IMR-90 (cell line): ENCODE results near the gene MMP12. TPM values are rescaled to one million over a fixed set of nuclear protein-coding genes. Genes with fewer than 3 reads are reported as not detected.

Experiments used
- ATAC-seq: fragments of 200-7000 bp; cut with Tn5 transposase; 2 replicates; pipeline ENCODE4 v1.9.1; 2020; ENCODE audit warnings: low read depth, mild to moderate bottlenecking, moderate library complexity
- BruUV-seq: library from RNA; stranded (reverse); fragments of 400-500 nt; replicated peaks from 2 replicates; lab custom pipeline; 2021; lab: Mats Ljungman, UMichigan
- CTCF ChIA-PET: fragments of 300-600 bp; formaldehyde crosslinking; extraction: SDS; loops from one replicate; lab custom pipeline; 2021; ENCODE audit warnings: antibody characterized with exemption; lab: Yijun Ruan, JAX
- POLR2A ChIA-PET: fragments of 300-600 bp; sonication (Branson Sonifier 250); formaldehyde crosslinking; loops from one replicate; lab custom pipeline; 2022; ENCODE audit warnings: antibody characterized with exemption; ENCODE audit not compliant: unreplicated experiment; lab: Charles Lee
- DNase-seq: peaks from one replicate; pipeline ENCODE4 v3.0.0; 2013
- H2AFZ ChIP-seq: replicated peaks from 2 replicates; pipeline ENCODE3; 2013; ENCODE audit warnings: low read length, mild to moderate bottlenecking; ENCODE audit not compliant: poor library complexity
- H2AK5ac ChIP-seq: 2 replicates; pipeline ENCODE4 v1.6.1; 2013; ENCODE audit warnings: low read depth, low read length, inconsistent platforms
- H2AK9ac ChIP-seq: replicated peaks from 2 replicates; pipeline ENCODE3; 2013; ENCODE audit warnings: mild to moderate bottlenecking, low read depth, low read length, moderate library complexity; ENCODE audit not compliant: poor library complexity
- H2BK120ac ChIP-seq: 2 replicates; pipeline ENCODE4 v1.6.1; 2013; ENCODE audit warnings: low read depth, low read length, inconsistent platforms
- H2BK15ac ChIP-seq: 3 replicates; pipeline ENCODE4 v1.6.1; 2013; ENCODE audit warnings: low read depth, low read length, inconsistent platforms
- H2BK20ac ChIP-seq: 2 replicates; pipeline ENCODE4 v1.6.1; 2013; ENCODE audit warnings: low read depth, mild to moderate bottlenecking, inconsistent platforms, low read length, moderate library complexity
- H2BK5ac ChIP-seq: 2 replicates; pipeline ENCODE4 v1.6.1; 2013; ENCODE audit warnings: mild to moderate bottlenecking, low read depth, low read length, inconsistent platforms; ENCODE audit not compliant: poor library complexity, severe bottlenecking
- H3K14ac ChIP-seq: replicated peaks from 2 replicates; pipeline ENCODE4 v1.6.1; 2013; ENCODE audit warnings: low read depth, low read length, inconsistent platforms
- H3K18ac ChIP-seq: 2 replicates; pipeline ENCODE4 v1.6.1; 2013; ENCODE audit warnings: low read depth, low read length, control low read depth
- H3K23ac ChIP-seq: 2 replicates; pipeline ENCODE4 v1.6.1; 2013; ENCODE audit warnings: low read depth, low read length, inconsistent platforms
- H3K27ac ChIP-seq: 2 replicates; pipeline ENCODE4 v1.5.1; 2013; ENCODE audit warnings: mild to moderate bottlenecking, control low read depth, low read length; ENCODE audit not compliant: insufficient read depth
- H3K27me3 ChIP-seq: 2 replicates; pipeline ENCODE4 v1.6.1; 2013; ENCODE audit warnings: low read length; ENCODE audit not compliant: control insufficient read depth, insufficient read depth
- H3K36me3 ChIP-seq: 2 replicates; pipeline ENCODE4 v1.6.1; 2013; ENCODE audit warnings: low read length, mixed read lengths; ENCODE audit not compliant: control insufficient read depth, insufficient read depth
- H3K4ac ChIP-seq: 2 replicates; pipeline ENCODE4 v1.6.1; 2013; ENCODE audit warnings: low read depth, low read length, inconsistent platforms
- H3K4me1 ChIP-seq: 2 replicates; pipeline ENCODE4 v1.6.1; 2013; ENCODE audit warnings: low read length, mixed read lengths; ENCODE audit not compliant: control insufficient read depth, insufficient read depth
- H3K4me2 ChIP-seq: 2 replicates; pipeline ENCODE4 v1.6.1; 2013; ENCODE audit warnings: low read depth, mild to moderate bottlenecking, control low read depth, low read length, moderate library complexity
- H3K4me3 ChIP-seq: 2 replicates; pipeline ENCODE4 v1.5.1; 2013; ENCODE audit warnings: low read depth, mild to moderate bottlenecking, control low read depth, low read length, moderate library complexity; ENCODE audit not compliant: insufficient read depth
- H3K56ac ChIP-seq: 2 replicates; pipeline ENCODE4 v1.6.1; 2013; ENCODE audit warnings: low read length, inconsistent platforms; ENCODE audit not compliant: insufficient read depth; ENCODE audit errors: extremely low read depth
- H3K79me1 ChIP-seq, 2 experiments: 2 replicates each; pipeline ENCODE4 v1.6.1; 2013; ENCODE audit warnings: low read length in 2 of 2, inconsistent platforms in 1 of 2, low read depth in 1 of 2
- H3K9ac ChIP-seq: 2 replicates; pipeline ENCODE4 v1.6.1; 2013; ENCODE audit warnings: low read depth, low read length, control low read depth
- H3K9me1 ChIP-seq: 2 replicates; pipeline ENCODE4 v1.6.1; 2013; ENCODE audit warnings: low read length, inconsistent platforms; ENCODE audit not compliant: insufficient read depth
- H3K9me3 ChIP-seq: 2 replicates; pipeline ENCODE4 v1.6.1; 2013; ENCODE audit warnings: low read length; ENCODE audit not compliant: control insufficient read depth, insufficient read depth
- H4K20me1 ChIP-seq: 2 replicates; pipeline ENCODE4 v1.6.1; 2013; ENCODE audit warnings: low read length, inconsistent platforms; ENCODE audit not compliant: insufficient read depth
- H4K5ac ChIP-seq: 2 replicates; pipeline ENCODE4 v1.6.1; 2013; ENCODE audit warnings: mild to moderate bottlenecking, low read depth, low read length, control low read depth
- H4K8ac ChIP-seq, 2 experiments: 2 replicates each; pipeline ENCODE4 v1.6.1; 2013; ENCODE audit warnings: low read depth in 2 of 2, low read length in 2 of 2, control low read depth in 1 of 2, inconsistent platforms in 1 of 2
- H4K91ac ChIP-seq: 2 replicates; pipeline ENCODE4 v1.6.1; 2013; ENCODE audit warnings: low read depth, low read length, inconsistent platforms; ENCODE audit not compliant: insufficient read depth
- CHD1 ChIP-seq: IDR thresholded peaks from 2 replicates; pipeline ENCODE4 v1.6.1; 2012; ENCODE audit warnings: low read depth, low read length, improper control_type of control experiment
- FOS ChIP-seq: fragments of 150-350 bp; IDR thresholded peaks from 2 replicates; pipeline ENCODE4 v1.6.1; 2016; ENCODE audit warnings: low read depth, low read length
- MAZ ChIP-seq: IDR thresholded peaks from 2 replicates; pipeline ENCODE4 v1.6.1; 2012; ENCODE audit warnings: low read depth, mild to moderate bottlenecking, low read length, improper control_type of control experiment, moderate library complexity, borderline replicate concordance
- MXI1 ChIP-seq: IDR thresholded peaks from 2 replicates; pipeline ENCODE4 v1.6.1; 2012; ENCODE audit warnings: low read depth, mild to moderate bottlenecking, low read length, moderate library complexity, borderline replicate concordance
- NFE2L2 ChIP-seq: fragments of 150-350 bp; IDR thresholded peaks from 2 replicates; pipeline ENCODE4 v1.6.1; 2016; ENCODE audit warnings: low read depth, mild to moderate bottlenecking, low read length
- POLR2A ChIP-seq: IDR thresholded peaks from 2 replicates; pipeline ENCODE4 v1.6.1; 2012; ENCODE audit warnings: mild to moderate bottlenecking, low read depth, low read length
- RCOR1 ChIP-seq: IDR thresholded peaks from 2 replicates; pipeline ENCODE4 v1.6.1; 2012; ENCODE audit warnings: mild to moderate bottlenecking, low read length, improper control_type of control experiment; ENCODE audit not compliant: insufficient replicate concordance
- RFX5 ChIP-seq: IDR thresholded peaks from 2 replicates; pipeline ENCODE4 v1.8.0; 2012; ENCODE audit warnings: low read depth, mild to moderate bottlenecking, low read length, moderate library complexity
- SMC3 ChIP-seq: fragments of 150-350 bp; IDR thresholded peaks from 2 replicates; pipeline ENCODE4 v1.6.1; 2016; ENCODE audit warnings: low read depth, mild to moderate bottlenecking, antibody characterized with exemption, low read length, moderate library complexity
- WGBS, 2 experiments: methylation state at CpG; one replicate each; pipeline versions ENCODE4 v1.1.5 to v1.1.7; 2013; ENCODE audit warnings: missing lambda C conversion rate in 2 of 2; ENCODE audit not compliant: insufficient read length in 1 of 2; ENCODE audit errors: extremely low coverage in 2 of 2; 5-methylcytosine and 5-hydroxymethylcytosine counted together
- dilution Hi-C: fragments of 300-500 bp; cut with HindIII; formaldehyde crosslinking; loops from one replicate; pipeline ENCODE4 v1.14.3; 2018; ENCODE audit warnings: low sequenced_read_pairs; ENCODE audit not compliant: unreplicated experiment
- in situ Hi-C: fragments of 300-500 bp; cut with MboI; formaldehyde crosslinking; loops from 3 replicates; pipeline ENCODE4 v1.14.3; 2019; ENCODE audit warnings: low sequenced_read_pairs, inconsistent platforms, mixed read lengths
- intact Hi-C: fragments of 100-400 bp; cut with micrococcal nuclease; formaldehyde crosslinking; loops from 2 replicates; pipeline ENCODE4 v1.10.0; 2022
- polyA plus RNA-seq, 3 experiments: library from polyadenylated mRNA; depleted of rRNA; stranded (reverse); fragments of >200 nt; gene quantifications; 2 replicates each; pipeline ENCODE4 v1.2.3, GENCODE V29; 2012; ENCODE audit warnings: low replicate concordance in 1 of 3
- total RNA-seq: library from RNA; depleted of rRNA; stranded (reverse); fragments of >200 nt; gene quantifications from 2 replicates; pipeline ENCODE4 v1.2.3, GENCODE V29; 2012
- TF ChIP-seq, protein P1 (sequence below): conservative IDR thresholded peaks from 2 replicates; pipeline ENCODE4 v1.5.1; 2012; ENCODE audit warnings: mild to moderate bottlenecking, low read depth, low read length, improper control_type of control experiment

Gene MMP12
- total and polyA plus RNA-seq, 2 of the 4 experiments (the other 2 are of a cell fraction): not detected

DNA sequence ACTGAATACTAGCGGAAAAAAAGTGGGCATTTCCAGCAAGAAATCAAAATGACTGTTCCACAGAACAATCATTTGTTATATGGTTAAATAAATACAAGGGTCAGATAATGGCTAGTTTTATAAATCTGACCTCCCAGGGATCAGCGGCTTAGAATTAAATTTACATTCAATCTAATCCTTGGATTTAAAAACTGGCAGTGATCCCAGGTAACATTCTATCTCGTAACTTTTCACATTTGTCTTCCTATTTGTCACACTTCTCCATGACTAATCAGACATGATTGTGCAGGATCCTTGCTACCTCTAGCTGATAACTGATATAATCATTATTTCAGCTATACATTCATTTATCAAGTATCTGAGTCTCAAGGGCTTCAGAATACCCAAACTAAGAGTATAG lies 28.5 kb downstream of the MMP12 start:
- Histone ChIP-seq H4K8ac (no peak overlapping the region), H2AK5ac (no peak overlapping the region), H3K79me1 (no peaks in the 10 kb centered on the region), H3K18ac (no peak overlapping the region), H3K4me1 (peaks cover 4% of the 10 kb centered on the region), H3K4me3 (no peak overlapping the region), H2BK15ac (no peak overlapping the region), H3K56ac (no peak overlapping the region), H2AFZ (no peak overlapping the region), H3K4me2 (no peak overlapping the region), H4K5ac (no peak overlapping the region), H4K91ac (no peak overlapping the region), H3K14ac (no peak overlapping the region), H2BK20ac (no peak overlapping the region), H2BK120ac (no peak overlapping the region), H4K20me1 (no peaks in the 10 kb centered on the region), H3K27me3 (no peaks in the 10 kb centered on the region), H3K9ac (no peak overlapping the region), H2AK9ac (no peak overlapping the region), H3K9me3 (no peaks in the 10 kb centered on the region), H3K23ac (no peak overlapping the region), H3K36me3 (no peaks in the 10 kb centered on the region), H2BK5ac (no peak overlapping the region), H3K27ac (no peak overlapping the region), H3K9me1 (peaks cover 7% of the 10 kb centered on the region), H3K4ac (no peak overlapping the region)
- intact Hi-C loops (no loop called here), dilution Hi-C loops (no loop called here), in situ Hi-C loops (no loop called here)
- no CpG with 5 or more reads among the region's 3 CpGs for WGBS, 2 experiments
- DNase-seq (peak; percentile 16), ATAC-seq (no peak)
- TF ChIP-seq MAZ (no peak), POLR2A (no peak), NFE2L2 (no peak), MXI1 (no peak), RFX5 (no peak), SMC3 (no peak), RCOR1 (no peak), FOS (no peak), CHD1 (no peak)
- TF ChIP-seq, protein P1, sequence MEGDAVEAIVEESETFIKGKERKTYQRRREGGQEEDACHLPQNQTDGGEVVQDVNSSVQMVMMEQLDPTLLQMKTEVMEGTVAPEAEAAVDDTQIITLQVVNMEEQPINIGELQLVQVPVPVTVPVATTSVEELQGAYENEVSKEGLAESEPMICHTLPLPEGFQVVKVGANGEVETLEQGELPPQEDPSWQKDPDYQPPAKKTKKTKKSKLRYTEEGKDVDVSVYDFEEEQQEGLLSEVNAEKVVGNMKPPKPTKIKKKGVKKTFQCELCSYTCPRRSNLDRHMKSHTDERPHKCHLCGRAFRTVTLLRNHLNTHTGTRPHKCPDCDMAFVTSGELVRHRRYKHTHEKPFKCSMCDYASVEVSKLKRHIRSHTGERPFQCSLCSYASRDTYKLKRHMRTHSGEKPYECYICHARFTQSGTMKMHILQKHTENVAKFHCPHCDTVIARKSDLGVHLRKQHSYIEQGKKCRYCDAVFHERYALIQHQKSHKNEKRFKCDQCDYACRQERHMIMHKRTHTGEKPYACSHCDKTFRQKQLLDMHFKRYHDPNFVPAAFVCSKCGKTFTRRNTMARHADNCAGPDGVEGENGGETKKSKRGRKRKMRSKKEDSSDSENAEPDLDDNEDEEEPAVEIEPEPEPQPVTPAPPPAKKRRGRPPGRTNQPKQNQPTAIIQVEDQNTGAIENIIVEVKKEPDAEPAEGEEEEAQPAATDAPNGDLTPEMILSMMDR: no peak
- ChIA-PET CTCF (no interaction called here), POLR2A (no interaction called here)
- no TSS peak for BruUV-seq
